Activated T-cell treated with anti-CD3 and anti-CD28 coated beads, Interleukin-2, amount 50 U/mL, for 72 hours (primary cell): ENCODE data around the gene NKD1. TPM values are rescaled to one million over a fixed set of nuclear protein-coding genes. Genes with fewer than 3 reads are reported as not detected.

ENCODE experiments used
- ATAC-seq, 2 donors: fragments of 150-1000 bp; cut with Tn5 transposase; replicated peaks in 1 of 2; 2 replicates each; pipeline ENCODE4 v1.10.0; 2021; ENCODE audit warnings: moderate library complexity in 2 of 2, mild to moderate bottlenecking in 1 of 2
- DNase-seq, 2 donors: peaks; one replicate each; pipeline ENCODE4 v3.0.0; 2021 to 2022; ENCODE audit warnings: mixed read lengths in 1 of 2
- H3K27ac Mint-ChIP-seq: one replicate; pipeline ENCODE4 v1.8.0; 2022; ENCODE audit warnings: mild to moderate bottlenecking, moderate library complexity, mixed read lengths
- H3K27me3 Mint-ChIP-seq: one replicate; pipeline ENCODE4 v1.8.0; 2022; ENCODE audit warnings: low read depth, mixed read lengths
- H3K36me3 Mint-ChIP-seq, 2 donors: one replicate each; pipeline ENCODE4 v1.8.0; 2022; ENCODE audit warnings: mixed read lengths in 2 of 2, mild to moderate bottlenecking in 1 of 2; ENCODE audit not compliant: insufficient read depth in 2 of 2
- H3K4me1 Mint-ChIP-seq: one replicate; pipeline ENCODE4 v1.8.0; 2022; ENCODE audit warnings: low read depth, mixed read lengths
- H3K4me3 Mint-ChIP-seq, 2 donors: one replicate each; pipeline ENCODE4 v1.8.0; 2022; ENCODE audit warnings: mild to moderate bottlenecking in 2 of 2, mixed read lengths in 2 of 2, moderate library complexity in 2 of 2
- H3K9me3 Mint-ChIP-seq, 2 donors: one replicate each; pipeline ENCODE4 v1.8.0; 2022; ENCODE audit warnings: mixed read lengths in 2 of 2
- total RNA-seq, 2 donors: library from RNA; stranded (reverse); gene quantifications; one replicate each; pipeline ENCODE4 v1.2.3, GENCODE V29; 2022

Gene NKD1
- total RNA-seq, 2 donors from 2014 or later = 0.96 to 2.4 TPM

DNA sequence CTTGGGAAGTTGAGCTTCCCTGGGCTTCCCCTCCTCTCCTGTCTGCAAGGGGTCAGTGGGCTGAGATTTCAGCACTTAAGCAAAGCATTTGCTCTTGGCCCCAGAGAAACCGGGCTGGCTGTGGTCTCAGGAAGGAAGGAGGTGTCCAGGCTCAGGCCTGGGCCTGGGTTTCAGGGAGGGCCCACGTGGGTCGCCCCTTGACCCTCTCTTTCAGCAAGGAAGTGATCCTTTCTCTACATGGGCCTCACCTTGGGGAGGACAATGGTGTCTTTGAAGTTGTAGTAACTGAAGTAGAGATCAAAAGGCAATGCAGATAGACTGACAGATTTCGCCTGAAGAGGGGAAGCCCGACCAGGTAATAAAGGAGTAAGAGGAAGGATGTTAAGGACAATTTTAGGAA is 147.9 kb downstream of the NKD1 start:
- Mint-ChIP-seq H3K27me3 (no peaks in the 10 kb centered on the region), H3K4me1 (peaks cover 87% of the 10 kb centered on the region), H3K36me3 (peaks cover 11 to 28% of the 10 kb centered on the region in 2 donors), H3K4me3 (peak overlapping the region; percentile 38 to 79), H3K9me3 (no peaks in the 10 kb centered on the region), H3K27ac (peak overlapping the region; percentile 24)
- ATAC-seq = no peak
- no peak for DNase-seq

DNA sequence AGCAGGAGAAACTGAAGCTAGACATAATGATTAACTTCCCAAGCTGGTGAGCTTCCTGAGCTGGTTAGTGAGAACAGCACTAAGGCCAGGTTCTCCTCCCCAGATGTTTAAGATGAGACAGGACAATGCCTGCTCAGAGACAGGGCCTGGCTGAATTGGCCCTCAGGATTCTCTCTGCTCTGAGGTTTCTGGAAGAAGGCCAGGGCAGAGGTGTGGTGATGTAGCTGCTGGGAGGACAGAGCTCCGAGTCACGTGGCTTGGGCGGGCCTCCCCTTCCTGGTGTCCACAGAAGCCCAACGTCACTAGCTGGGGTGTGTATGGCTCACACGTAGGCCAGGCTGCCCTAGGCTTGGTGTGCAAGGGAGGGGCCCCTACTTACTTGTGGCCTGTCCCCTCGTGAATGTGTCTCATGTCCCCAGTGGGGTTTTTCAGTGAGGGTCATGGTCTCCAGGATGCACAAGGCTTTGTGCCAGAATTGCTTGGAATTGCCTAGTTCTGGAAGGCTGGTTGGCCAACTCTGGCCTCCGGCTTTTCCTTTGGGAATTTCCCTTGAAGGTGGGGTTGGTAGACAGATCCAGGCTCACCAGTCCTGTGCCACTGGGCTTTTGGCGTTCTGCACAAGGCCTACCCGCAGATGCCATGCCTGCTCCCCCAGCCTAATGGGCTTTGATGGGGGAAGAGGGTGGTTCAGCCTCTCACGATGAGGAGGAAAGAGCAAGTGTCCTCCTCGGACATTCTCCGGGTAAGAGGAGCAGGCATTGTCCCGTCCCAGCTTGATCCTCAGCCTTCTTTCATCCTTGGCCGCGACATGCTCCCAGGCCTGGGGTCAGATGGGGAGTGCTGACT is 148.6 kb downstream of the NKD1 start:
- ATAC-seq (peak; percentile 33 to 61), DNase-seq (peak; percentile 63 to 71)
- Mint-ChIP-seq H3K4me1 (peaks cover 91% of the 10 kb centered on the region), H3K4me3 (peak overlapping the region; percentile 66 to 79), H3K36me3 (peaks cover 12 to 32% of the 10 kb centered on the region in 2 donors), H3K27ac (peak overlapping the region; percentile 24), H3K27me3 (no peaks in the 10 kb centered on the region), H3K9me3 (no peaks in the 10 kb centered on the region)

DNA sequence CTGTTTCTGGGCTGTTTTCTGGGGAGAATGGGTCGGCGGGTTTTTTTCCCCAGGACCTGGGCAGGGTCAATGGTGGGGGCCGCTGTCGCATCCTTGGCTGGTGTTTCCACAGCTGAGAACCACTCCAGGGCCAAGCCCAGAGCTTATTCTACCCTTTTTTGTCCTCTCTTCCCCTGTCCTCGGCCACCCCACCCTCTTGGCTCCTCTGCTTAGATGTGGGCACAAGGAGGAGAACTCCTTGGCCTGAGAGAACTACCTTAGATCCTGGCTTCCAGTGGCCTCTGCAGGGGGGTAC is 149.2 kb downstream of the NKD1 start:
- ATAC-seq (no peak), DNase-seq (no peak)
- Mint-ChIP-seq H3K4me1 (peaks cover 87% of the 10 kb centered on the region), H3K4me3 (peak overlapping the region; percentile 66 to 79), H3K27me3 (no peaks in the 10 kb centered on the region), H3K36me3 (peaks cover 12 to 32% of the 10 kb centered on the region in 2 donors), H3K27ac (peak overlapping the region; percentile 76), H3K9me3 (no peaks in the 10 kb centered on the region)

DNA sequence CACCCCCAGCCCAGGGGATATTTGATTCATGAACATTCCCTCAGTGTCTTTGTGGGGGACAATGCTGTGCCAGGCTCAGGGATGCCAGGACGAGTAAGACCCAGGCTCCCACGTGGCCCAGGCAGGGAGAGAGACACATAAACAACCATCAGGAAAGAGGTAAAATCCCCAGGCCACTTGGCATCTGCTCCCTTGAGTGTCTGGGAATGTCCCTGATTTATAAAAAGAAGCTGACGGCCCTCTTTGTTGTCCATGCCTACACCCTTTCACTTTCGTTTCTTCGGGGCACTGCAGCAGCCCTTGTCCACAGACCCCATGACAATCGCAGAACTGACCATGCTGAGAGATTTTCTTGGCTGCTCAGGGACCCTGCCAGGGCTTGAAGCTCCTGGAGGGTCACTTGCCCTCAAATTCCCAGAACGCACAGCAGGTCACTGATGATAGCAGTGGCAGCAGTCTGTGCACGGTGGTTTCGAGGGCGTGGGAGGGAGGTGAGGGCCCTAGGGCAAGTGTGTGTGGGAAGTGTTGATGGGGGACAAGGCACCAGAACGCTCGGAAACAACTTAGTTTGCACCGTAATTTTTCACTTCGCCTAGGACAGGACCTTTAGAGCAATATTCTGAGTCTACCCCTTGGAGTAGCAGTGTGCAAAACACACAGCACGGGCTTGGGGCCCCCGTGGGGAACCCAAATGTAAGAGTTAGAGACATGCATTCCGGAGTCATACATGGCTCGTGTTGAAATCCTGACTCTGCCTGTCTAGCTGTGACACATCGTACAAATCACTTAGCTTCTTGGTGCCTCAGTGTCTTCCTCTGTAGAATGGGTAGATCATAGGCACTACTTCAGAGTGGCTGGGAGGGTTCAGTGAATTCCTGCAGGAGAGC is 149.9 kb downstream of the NKD1 start:
- H3K4me3 Mint-ChIP-seq = peak overlapping the region; percentile 66 to 79
- H3K9me3 Mint-ChIP-seq = no peaks in the 10 kb centered on the region
- peak; percentile 31 to 43 for ATAC-seq
- H3K36me3 Mint-ChIP-seq = peaks cover 9 to 33% of the 10 kb centered on the region in 2 donors
- DNase-seq = peak; percentile 66 to 70
- peaks cover 80% of the 10 kb centered on the region for H3K4me1 Mint-ChIP-seq
- peak overlapping the region; percentile 76 for H3K27ac Mint-ChIP-seq
- H3K27me3 Mint-ChIP-seq = no peaks in the 10 kb centered on the region

Other genes starting within 250 kb of the NKD1 start
- gene BRD7, start 179.4 kb upstream of the NKD1 start, total RNA-seq = 10 to 100 TPM; 74.8 to 84.2 TPM
- 10 to 100 TPM; 45.2 to 49.9 TPM for gene SNX20, start 132.9 kb downstream of the NKD1 start, total RNA-seq
- 10 to 100 TPM; 11.3 to 13.0 TPM for gene NOD2, start 145.2 kb downstream of the NKD1 start, total RNA-seq
- gene CYLD, start 193.7 kb downstream of the NKD1 start, total RNA-seq = 100 to 1,000 TPM; 194 to 222 TPM